GM18517 (cell line): ENCODE measurements around the gene CORO2A.
"Not testable (repeated sequence)": the region's sequence is repeated elsewhere in the genome, so short reads cannot be mapped to it uniquely, and the experiment has no call there.

ENCODE experiments used
- ATAC-seq: cut with Tn5 transposase; IDR thresholded peaks from one replicate; pipeline ENCODE4 v1.9.1; 2021; ENCODE audit warnings: mild to moderate bottlenecking, moderate library complexity; ENCODE audit not compliant: unreplicated experiment

CORO2A gene

DNA sequence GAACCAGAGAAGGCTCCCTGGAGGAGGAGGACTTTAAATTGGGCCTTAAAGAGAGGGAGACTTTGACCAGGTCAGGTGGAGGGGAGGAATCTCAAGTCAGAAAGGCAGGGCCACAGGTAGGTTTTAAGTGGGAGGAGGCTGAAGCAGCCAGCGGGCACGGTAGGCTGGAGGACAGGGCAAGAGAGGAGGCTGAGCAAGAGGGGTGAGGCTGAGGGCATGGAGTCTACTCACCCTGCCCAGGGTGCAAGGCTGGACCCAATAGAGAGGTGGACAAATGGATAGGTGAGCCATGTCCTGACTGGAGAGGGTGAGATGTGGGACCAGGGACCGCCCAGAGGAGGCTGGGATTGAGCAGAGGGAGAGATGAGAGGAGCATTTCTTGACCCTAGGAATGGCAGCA, 47.8 kb downstream of the CORO2A start:
- ATAC-seq, result no peak

DNA sequence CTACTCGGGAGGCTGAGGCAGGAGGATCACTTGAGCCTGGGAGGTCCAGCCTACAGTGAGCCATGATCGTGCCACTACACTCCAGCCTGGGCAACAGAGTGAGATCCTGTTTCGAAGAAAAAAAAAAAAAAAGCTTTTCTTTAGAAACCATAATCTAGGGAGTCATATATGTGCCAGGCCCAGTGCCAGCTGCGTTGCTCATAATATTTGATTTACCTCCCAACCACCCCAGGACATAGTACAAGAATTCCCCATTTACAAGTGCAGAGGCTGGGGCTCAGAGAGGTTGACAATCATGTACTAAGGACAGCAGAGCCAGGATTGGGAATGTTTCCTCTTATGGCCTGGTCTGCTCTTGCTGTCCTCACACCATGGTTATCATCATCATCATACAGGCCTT, 48.4 kb downstream of the CORO2A start:
- ATAC-seq, result no peak

DNA sequence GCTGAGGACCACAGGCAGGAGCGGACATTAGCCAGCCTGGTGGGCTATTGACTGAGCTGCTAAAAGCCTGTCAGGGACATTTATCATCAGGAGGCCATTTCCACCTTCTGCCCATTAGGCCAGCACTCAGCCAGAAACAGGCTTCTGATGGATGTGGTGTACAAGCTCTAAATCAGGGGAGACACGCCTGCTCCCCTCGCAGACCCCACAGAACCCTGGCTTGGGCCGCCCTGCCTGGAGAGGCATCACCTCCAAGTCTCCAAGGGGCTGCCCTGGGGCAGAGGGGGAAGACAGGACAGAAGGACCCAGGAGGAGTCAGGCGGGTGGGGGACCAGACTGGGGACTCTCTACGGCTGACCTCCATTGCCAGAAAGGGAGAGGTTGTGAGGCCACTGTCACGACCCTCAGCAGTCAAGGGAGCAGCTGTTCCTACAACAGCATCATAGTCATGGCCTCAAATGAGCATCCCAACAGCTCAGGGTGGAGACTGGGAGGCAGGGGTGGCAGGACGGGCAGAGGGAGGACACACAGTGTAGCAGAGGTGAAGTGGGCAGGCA, 49.4 kb downstream of the CORO2A start:
- ATAC-seq, result no peak

DNA sequence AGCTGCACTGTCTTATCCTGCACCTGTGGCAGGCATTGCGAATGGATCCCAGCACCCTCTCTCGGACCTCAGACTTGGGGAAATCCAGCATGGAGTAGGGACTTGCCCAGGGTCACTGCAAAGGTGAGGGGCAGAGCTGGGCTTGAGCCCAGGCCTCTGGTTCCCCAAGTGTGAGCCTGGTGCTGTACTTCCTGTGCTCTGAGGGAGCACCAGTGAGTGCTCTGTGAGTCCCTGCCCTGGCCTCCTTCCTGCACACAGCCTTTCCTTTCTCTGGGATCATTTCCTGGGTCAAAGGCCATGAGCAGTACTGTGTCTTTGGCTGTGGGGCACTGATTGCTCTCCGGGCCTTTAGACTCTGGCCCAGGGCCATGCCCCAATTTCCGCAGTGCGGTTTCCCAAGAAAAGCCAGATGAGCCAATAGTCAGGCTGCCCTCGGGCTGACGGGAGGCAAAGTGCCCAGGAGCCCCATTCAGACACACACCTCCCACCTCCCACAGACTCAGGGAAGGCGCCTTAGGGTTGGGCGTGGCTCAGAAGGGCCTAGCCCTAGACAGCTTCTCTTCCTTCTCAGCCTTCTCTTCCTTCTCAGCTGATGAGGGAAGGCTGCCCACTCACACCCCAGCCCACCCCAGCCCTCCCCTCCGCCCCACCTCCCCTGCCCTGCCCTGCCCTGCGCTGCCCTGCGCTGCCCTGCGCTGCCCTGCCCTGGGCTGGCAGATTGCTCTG, 50.1 kb downstream of the CORO2A start:
- no peak for ATAC-seq

DNA sequence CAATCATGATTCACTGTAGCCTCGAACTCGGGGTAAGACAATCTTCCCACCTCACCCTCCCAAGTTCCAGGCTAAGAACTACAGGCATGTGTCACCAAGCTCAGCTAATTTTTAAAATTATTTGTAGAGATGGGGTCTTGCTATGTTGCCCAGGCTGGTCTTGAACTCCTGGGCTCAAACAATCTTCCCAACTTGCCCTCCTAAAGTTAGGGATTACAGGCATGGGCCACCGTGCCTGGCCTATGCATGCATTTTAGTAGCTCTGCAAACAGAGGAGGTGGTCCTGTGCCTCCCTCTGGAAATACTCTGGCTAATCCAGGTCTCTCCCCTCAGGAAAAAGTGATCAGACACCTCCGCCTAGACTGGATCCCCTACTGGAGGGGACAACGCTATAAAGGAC, 51.9 kb downstream of the CORO2A start:
- no peak for ATAC-seq

DNA sequence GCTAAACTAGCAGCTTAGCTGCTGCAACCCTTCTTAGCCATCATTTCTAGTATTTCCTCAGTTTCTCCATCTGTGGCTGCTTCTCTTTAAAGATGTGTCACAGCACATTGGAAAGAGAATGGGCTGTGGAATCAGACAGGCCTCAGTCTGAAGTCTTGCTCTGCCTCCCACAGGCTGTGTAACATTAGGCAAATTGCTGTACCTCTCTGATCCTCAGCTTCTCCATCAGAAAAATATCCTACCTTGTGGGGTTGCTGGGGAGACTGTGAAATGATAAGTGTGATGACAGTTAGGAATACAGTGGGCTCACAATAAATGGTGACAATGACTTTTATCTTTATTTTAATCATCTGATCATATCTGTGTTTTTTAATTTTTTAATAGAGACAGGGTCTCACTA, 55.9 kb downstream of the CORO2A start:
- no peak for ATAC-seq

DNA sequence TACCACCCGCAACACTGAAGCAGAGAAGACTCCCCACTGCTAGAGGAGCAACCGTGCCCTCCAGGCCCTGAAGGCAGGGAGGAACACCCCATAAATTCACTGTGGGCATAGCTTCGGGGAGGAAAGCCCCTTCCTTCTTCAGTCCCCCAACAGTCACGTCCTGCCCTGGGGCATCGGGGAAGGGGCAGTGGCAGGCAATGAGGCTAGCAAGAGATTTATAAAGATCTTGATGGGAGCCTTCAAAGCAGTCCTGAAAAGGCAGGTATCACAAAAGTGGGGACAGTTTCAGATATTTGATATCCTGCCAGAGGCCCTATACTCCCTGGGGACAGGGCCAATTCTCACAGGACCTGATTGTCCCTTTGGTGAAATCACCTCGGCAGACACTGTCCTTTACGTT, 56.5 kb downstream of the CORO2A start:
- no peak for ATAC-seq

DNA sequence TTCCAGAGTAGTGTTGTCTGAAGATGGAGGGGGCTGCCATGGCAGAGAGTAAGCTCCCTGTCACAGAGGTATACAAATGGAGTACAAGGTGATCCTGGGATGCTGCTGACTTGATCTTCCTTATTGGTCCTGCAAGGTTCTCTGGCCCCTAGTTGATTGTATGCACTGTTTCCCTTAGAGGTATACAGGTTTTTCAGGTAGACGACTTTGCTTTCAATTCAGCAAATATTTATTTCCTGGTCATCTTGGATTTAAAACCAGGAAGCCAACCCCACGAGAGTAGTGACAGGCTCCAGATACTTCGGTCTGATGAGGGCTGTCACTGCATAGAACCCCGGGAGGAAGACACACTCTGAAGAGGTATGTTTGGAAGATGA, 56.9 kb downstream of the CORO2A start:
- ATAC-seq, result no peak

DNA sequence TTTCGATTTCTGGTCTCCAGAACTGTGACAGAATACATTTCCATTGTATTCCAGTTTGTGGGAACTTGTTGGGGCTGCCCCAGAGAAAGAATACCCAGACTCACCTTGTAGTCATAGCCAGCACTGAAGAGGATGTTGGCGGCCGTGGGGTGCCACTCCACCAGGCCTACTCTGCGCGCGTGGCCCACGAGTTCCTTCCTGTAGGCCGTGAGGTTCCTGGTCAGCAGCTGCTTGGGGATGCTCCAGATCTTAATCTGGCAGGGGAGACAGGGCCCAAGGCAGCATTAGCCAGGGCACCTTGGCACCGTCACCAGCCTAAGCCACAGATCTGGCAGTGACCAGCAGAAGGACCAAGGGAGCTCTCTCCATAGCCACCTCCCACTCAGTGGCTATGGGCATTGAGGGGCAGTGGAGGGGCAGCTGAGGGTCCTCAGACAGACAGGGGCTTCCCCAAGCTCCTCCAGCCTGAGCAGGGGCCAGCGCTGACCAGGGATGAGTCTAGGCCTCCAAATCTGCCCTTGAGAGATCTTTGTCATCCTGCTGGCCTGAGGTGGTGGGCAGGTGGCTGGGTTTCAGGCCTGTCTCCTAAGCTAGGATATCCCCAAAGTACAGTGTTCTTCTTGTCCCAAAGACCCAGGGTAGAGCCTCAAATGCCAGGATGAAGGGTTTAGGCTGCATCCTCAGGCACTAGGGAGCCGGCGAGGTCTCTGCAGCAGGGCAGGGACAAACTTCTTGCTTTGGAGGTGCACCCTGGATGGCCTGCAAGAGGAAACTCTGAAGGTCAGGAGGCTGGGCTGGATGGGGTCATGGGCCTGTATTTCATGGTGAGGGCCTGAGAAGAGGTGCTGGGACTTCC, 57.5 kb downstream of the CORO2A start:
- no peak for ATAC-seq

DNA sequence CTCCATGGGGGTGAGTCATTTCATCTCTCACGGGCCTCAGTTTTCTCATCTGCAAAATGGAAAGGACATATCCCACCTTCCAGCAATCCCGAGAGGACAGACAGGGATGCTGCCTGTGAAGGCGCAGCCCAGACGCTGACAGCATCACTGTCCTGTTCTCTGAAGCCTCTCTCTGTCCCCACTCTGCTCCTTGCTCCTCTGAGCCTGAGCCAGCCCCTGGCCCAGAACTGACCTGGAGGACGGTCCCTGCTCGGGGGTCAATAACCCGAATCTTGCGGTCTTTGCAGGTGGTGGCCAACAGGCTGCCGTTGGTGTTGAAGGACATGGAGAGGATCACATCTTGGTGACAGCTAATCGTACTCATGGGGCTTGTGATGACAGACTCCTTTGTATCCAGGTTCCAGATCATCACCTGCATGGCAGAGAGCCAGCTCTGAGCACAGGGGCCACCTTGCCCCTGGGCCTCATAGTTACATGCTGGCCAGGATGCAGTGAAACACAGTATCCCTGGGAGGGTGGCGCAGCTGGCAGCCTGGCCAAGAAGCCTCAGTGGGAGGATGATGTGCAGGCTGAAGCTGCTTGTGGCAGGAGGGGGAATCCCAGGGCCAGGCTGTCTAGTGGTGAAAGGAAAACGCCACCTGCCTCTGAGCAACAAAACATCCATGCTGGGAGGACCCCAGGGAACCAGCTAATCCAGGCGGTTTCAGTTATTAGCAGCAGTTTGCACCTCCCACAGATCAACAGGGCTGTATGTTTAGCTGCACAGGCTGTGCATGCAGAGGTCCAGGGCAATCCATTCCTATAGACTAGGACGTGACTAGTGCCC, 59.4 kb downstream of the CORO2A start:
- no peak for ATAC-seq

DNA sequence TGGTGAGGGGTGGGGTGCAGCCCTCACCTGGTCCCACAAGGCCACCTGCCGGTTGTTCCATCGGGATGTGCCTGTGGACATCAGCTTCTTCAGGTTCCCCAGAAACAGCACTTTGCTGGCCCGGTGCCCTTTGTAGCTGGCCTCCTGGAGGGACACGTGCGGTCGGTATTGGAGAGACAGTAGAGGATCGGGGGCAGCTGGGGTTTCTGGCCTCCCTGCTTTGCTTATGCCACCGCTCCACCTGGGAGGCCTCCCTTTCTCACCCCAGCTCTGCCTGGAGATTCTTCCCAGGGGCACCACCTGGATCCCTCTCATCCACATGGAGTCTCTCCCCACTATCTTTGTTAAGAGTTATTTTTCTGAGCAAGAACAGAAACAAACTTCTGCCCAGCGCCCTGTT, 60.3 kb downstream of the CORO2A start:
- no peak for ATAC-seq

DNA sequence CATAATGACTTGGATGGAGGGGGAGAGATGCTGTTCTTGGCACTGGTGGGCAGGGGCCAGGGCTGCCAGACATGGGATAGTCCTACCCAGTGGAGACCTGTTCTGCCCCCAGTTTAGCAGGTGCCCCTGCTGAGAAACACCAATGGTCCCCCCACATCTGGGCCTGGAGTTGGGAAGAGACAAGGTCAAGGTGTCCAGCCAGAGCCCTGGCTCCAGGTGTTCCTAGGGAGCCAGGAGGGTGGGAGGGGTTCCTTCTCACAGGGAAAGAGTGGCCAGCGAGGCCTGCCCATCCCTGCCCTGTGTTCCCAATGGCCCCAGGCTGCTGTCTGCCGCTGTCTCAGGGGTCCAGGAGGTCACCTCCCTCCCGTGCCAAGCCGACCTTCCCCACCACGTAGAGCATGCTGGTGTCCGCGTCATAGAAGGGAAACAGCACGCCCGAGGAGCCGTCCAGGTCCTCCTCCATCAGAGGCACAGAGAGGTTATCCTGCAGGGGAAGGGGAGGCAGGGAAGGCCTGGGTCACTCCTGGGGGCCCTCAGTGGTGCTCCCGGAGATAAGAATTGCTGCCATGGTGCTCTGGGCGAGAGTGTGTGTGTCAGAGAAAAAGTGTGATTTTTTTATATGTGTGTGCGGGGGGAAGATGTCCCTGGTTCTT, 61.7 kb downstream of the CORO2A start:
- no peak for ATAC-seq

DNA sequence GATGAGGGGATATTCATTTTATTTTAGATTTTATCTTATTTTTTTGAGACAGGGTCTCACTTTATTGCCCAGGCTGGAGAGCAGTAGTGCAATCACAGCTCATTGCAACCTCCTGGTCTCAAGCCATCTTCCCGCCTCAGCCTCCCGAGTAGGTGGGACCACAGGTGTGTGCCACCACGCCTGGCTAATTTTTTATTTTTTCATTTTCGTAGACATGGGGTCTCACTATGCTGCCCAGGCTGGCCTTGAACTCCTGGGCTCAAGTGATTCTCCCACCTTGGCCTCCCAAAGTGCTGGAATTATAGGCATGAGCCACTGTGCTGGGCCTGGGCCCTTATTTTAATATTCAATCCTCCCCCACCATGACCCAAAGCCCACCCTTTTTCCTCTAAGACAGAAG, 62.4 kb downstream of the CORO2A start:
- ATAC-seq, result not testable (repeated sequence)

DNA sequence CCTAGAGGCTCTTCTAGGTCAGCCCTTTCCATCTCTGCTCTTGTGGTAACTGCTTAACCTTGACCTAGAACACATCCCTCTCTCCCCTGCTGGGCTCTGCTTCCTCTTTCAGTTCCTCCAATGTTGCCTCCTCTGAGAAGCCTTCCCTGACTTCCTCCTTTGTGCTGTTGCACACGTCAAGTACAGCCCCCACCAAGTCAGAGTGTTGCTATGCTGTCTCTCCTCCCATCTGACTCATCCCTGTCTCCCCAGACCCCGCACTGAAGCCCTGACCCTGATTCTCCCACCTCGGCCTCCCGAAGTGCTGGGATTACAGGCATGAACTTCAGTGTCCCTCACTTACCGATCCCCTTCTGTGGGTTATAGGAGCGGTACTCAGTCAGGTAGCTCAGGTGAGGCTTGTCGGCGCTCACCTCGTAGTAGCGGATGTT, 63.0 kb downstream of the CORO2A start:
- ATAC-seq, result no peak

DNA sequence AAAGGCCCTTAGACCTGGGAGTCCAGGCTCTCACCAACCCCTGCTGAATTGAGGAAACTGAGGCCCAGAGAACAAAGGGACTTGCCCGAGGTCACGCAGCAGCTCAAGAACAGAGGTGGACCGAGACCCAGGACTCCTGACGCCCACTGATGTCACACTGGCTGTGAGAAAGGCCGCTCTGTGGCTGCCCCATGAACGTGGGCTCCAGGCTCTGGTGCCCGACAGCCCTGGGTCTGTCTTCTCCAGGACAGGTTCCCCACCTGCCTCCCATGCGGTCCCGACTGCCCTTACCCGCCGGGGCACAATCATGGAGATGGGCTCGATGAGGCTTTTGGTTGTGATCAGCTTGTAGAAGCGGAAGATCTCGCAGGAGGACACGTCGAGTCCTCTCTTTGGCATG, 64.1 kb downstream of the CORO2A start:
- ATAC-seq, result no peak

DNA sequence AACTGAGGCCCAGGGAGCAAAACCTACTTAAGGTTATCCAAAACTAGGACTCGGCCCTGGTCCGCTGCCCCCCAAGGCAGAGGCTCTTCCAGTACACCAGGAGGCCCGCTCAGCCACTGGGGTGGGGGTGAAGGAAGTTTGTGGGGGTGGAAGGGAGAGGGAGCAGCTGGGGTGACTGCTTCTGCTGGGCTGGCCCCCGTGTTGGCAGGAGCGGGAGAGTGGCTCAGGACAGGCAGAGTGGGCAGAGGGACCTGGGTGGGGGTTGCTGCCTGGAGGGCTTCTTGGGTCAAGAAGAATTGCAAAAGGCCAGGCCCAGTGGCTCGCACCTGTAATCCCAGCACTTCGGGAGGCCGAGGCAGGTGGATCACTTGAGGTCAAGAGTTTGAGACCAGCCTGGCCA, 65.2 kb downstream of the CORO2A start:
- ATAC-seq, result no peak

DNA sequence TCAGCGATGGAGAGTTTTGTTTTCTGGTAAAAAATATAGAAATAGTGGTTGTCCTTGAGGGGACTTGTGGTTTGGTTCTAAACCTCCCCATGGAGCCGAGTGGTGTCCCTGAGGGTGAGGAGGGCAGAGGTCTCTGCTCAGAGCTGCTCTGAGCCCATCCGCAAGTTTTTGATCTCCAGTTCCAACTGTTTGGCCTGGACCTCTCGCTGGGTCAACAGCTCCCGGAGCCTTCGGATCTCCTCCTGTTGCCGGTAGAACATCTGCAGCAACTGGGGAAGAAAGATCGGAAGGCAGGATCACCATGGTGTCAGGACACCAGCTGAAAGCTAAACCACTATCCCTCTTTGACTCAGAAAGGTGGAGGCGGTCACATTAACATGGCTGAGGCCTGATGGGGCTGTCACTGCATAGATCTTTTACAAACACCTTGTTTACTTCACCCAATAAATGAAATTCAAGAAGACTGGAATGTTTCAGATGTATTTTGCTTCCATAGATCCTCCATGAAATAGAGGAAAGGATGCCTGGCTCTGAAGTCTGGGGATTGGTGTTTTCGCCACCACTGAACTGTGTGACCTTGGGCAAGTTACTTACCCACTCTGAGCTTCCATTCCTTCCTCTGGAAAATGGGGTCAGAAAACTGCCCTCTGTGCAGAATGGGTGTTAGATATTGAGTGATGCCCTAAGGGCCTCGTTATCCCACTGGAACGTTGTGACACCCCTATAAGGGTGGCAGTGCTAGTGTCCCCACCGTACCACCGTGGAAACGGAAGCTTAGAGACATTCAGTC, 67.6 kb downstream of the CORO2A start:
- no peak for ATAC-seq

DNA sequence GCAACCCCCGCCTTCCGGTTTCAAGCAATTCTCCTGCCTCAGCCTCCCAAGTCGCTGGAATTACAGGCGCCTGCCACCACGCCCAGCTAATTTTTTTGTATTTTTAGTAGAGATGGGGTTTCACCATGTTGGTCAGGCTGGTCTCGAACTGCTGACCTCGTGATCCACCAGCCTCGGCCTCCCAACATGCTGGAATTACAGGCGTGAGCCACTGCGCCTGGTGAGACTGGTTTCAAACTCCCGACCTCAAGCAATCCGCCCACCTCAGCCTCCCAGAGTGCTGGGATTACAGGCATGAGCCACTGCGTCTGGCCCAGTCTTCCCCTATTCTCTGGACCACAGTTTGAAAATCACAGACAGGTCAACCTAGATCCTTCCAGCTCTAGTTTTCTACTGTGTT, 68.3 kb downstream of the CORO2A start:
- not testable (repeated sequence) for ATAC-seq

DNA sequence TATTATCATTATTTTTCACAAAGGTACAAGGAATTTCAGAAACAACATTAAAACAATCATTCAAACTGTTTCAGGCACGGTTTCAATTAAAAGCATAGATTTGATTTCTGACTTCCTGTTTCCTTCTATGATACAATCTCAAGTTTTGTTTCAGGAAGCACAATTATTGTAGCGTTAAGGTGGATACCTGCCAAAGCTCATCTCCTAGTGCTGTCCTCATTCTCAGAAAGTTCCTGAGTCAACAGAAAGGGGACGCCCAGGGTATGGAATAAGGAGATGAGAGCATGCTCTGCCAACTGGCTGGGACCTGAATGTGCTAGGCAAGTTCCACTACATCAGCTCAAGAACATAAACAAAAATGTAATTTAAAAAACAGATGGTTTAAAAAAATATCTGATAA, 71.4 kb downstream of the CORO2A start:
- ATAC-seq, result no peak

DNA sequence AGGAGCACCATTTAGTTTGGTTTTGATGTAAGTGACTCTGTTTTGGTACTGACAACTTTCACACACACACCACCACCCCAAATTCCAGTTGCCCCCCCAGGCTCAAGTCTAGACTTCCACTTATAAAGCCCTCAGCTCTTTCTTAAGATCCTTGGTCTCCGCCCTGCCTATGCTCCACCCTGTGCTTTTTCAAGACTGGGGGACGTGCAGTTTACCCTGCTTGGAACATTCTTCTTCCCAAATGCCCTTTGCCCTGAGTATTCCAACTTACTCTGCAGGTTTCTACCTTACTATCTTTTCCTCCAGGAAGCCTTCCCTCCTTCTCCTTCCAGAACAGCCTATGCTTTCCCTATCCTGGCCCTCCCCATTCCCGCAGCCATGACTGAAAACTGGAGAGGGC, 72.0 kb downstream of the CORO2A start:
- no peak for ATAC-seq
